Fibroblast of mammary gland (primary cell): ENCODE data around the gene KCNK10.

Experiments used
- DNase-seq: peaks from one replicate; pipeline ENCODE4 v3.0.0-alpha.2; 2010; ENCODE audit warnings: low read depth
- H3K4me3 ChIP-seq: 2 replicates; pipeline ENCODE4 v1.5.1; 2011; ENCODE audit warnings: low read depth, mild to moderate bottlenecking, low read length, moderate library complexity; ENCODE audit not compliant: control insufficient read depth
- TF ChIP-seq, protein P1 (sequence below): conservative IDR thresholded peaks from 2 replicates; pipeline ENCODE4 v1.5.1; 2011; ENCODE audit warnings: low read depth, low read length, inconsistent platforms; ENCODE audit not compliant: control insufficient read depth, insufficient read depth

The KCNK10 gene

DNA sequence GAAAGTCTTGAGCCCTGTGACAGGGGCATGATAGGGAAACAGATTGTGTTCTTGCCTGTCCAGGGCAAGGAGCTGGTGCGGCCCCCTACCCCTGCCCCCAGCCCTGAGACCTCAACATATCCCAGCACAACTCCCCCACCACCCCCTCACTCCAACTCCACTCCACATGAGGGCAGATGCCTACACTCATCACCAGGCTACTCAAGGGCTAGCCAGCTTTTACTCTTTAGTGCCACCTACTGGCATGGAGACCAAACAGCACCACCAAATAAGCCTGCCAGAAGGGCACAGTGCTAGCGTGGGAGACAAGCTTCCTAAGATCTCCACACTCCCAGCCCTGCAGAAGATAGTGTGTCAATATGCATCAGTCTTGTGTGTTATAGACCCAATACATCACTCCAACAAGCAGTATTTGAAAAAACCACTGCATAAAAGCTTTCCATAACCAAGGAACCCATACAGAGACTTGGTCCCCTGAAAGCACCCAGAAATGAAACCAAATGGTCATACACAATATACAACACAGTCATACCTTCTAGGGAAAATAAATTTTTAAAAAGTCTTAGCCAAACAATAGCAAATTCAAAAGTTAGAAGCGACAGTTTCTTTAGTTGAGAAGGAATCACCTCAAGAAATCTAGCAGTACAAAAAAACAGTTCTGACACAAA, 154.4 kb downstream of the KCNK10 start:
- peak; percentile 47 for DNase-seq
- TF ChIP-seq, protein P1, sequence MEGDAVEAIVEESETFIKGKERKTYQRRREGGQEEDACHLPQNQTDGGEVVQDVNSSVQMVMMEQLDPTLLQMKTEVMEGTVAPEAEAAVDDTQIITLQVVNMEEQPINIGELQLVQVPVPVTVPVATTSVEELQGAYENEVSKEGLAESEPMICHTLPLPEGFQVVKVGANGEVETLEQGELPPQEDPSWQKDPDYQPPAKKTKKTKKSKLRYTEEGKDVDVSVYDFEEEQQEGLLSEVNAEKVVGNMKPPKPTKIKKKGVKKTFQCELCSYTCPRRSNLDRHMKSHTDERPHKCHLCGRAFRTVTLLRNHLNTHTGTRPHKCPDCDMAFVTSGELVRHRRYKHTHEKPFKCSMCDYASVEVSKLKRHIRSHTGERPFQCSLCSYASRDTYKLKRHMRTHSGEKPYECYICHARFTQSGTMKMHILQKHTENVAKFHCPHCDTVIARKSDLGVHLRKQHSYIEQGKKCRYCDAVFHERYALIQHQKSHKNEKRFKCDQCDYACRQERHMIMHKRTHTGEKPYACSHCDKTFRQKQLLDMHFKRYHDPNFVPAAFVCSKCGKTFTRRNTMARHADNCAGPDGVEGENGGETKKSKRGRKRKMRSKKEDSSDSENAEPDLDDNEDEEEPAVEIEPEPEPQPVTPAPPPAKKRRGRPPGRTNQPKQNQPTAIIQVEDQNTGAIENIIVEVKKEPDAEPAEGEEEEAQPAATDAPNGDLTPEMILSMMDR: peak; percentile 83
- H3K4me3 ChIP-seq: no peak overlapping the region

DNA sequence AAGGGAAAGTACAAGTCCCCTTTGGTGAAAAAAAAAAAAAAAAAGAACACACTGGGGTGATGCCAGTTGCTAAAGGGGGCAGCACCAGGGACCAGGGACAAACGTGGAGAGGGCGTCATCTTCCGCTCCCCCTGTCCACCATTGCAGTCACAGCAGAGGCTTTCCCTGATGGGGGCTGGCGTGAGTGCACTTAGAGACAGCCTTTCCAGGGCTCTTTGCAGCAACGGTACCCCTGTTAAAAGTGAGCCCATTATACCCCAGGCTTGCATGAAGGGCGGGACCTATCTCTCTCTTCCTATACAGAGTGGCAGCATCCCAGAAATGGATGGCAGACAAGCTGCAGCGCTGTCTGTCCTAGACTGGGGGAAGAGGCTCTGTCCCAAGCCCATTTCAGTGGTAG, 155.0 kb downstream of the KCNK10 start:
- H3K4me3 ChIP-seq: no peak overlapping the region
- no peak for DNase-seq
- TF ChIP-seq, protein P1: no peak

DNA sequence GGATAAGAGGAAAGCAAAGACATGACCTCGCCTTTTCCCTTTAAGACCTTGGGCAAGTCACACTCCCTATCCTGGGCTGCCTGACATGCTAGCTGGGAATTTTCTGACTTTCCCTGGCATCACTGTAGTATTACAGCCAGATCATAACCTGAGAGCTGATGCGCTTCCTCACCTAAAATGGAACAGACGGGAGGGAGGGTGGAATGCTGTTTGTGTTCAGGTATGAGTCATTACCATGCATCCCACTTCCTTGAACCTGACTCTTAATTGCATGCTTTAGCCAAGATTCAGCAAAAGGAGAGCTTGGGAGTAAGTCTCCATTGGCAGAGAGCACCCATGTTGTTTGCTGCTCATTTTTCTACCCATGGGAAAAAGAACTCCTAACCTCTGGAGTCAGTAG, 156.5 kb downstream of the KCNK10 start:
- DNase-seq: peak; percentile 8
- no peak overlapping the region for H3K4me3 ChIP-seq
- TF ChIP-seq, protein P1: no peak

DNA sequence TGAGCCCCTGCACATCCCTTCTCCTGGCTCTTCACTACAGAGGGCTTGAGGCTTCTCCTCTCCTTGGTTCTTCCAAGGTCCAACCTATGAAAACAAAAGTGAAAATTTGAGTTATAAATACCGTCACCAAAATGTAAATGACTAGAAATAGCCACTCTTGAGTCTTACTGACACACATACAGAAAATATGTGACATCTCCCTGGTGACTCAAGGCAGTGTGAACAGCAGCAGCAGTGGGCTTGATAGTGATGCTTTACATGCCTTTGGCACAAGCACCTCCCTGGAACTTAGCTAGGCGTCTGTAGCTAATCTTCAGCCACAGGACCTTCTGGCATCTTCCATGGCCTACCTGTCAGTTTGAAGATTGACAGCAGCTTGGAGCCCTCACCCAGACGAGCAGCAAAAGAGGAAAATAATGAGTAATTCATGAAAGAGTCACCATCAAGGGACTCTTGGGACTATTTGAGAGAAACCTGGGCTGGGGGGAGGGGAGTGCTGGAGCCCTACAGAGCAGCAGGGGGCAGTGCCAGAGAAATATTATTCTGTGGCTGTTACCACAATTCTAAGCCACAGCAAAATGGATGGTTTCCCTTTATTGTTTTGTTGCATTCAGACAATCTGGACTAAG, 158.0 kb downstream of the KCNK10 start:
- no peak for DNase-seq

DNA sequence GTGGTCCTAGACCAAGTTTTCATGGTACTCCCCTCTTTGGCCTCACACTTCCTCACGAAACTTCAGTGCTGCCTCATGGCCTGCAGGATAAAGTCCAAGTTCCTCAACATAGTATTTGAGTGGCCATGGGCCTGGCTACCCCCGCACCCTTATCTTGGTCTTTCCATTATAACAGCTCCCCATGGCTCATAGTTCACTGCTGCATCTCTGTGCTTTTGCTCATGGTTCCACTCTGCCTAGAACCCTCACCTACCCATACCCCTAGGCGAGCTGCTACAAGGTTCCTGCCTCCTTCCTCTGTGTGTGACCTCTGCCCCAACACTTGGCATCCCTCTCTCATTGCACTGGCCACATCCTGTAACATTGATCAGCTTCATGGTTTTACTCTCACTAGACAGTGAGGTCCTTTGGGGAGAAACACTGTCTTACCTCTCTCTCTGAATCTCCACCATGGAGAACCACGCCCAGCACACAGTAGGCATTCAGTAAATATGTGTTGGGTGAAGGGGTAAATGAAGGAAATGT, 159.3 kb downstream of the KCNK10 start:
- TF ChIP-seq, protein P1: no peak
- no peak for DNase-seq
- H3K4me3 ChIP-seq: no peak overlapping the region

More for the DNA sequence above, 158.0 kb downstream of the KCNK10 start:
- H3K4me3 ChIP-seq: no peak overlapping the region
- TF ChIP-seq, protein P1: no peak

DNA sequence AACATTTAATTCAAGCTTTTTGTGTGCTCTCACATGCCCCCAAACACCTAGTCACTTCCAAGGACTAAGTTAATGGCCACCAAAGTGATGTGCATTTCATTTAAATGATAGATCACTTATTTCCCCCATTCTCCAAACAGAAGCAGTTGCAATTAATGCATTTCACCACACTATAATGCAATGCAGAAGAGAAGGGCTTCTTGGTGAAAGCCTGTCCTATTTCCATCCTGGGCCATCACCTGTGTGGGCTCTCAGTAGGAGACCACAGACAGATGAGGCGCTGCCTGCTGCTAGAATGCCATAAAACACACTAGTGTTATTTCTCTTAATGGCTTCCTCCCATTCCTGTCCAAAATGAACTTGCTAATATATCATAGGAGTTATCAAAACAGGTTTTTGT, 166.9 kb downstream of the KCNK10 start:
- DNase-seq: no peak
- TF ChIP-seq, protein P1: no peak
- H3K4me3 ChIP-seq: no peak overlapping the region
